ENCODE results near the gene ARID3B. TPM values are rescaled to one million over a fixed set of nuclear protein-coding genes. Genes with fewer than 3 reads are reported as not detected.

Gene ARID3B
- total and polyA plus RNA-seq, 2 of the 13 experiments (the other 11 are each of a cell fraction or from before 2014, with no cell fraction given), result 5.3 to 12.8 TPM

DNA sequence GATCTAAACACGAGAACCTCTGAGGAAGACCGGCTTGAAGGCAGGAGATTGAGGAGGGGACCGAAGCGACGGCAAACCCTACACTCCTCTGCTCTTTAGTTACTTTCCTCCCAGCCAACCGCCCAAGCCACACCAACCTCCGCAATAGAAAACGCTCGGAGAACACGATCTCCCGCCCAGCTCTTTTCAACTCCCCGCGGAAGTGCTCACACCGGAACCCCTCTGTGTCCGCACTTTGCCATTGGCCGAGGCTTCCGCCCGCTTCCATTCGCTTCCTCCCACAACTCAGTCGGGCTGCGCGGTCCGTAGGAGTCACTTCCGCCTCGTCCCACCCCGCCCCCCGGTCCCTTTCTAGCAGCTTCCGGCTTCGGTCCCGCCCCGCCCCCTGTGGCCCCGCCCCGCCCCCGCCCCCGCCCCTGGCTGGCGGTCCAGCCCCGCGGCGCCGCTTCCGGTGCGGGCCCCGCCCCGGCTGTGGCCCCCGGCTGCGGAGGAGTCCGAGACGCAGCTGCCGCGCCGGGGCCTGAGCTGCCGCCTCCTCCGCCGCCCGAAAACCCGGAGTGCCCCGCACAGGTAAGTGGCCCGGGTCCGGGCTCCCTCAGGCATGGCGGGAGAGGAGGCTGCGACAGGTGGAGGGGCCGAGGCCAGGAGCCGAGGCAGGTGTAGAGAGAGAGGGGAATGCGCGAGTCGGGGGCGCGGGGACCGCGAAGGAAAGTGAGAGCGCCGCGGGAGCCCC is at the start of gene ARID3B (continued):
- no peak for TF ChIP-seq SOX5 (CRISPR knock-in tag; IDR thresholded peaks at IDR 0.05; ENCODE audit: borderline replicate concordance)
- peak; percentile 34 for TF ChIP-seq PHF21A (CRISPR knock-in tag; IDR thresholded peaks at IDR 0.05)
- no peak; the same call in 1 of the 2 replicates for TF ChIP-seq PPARG (CRISPR knock-in tag; conservative IDR thresholded peaks at IDR 0.05)
- TF ChIP-seq, protein P1, sequence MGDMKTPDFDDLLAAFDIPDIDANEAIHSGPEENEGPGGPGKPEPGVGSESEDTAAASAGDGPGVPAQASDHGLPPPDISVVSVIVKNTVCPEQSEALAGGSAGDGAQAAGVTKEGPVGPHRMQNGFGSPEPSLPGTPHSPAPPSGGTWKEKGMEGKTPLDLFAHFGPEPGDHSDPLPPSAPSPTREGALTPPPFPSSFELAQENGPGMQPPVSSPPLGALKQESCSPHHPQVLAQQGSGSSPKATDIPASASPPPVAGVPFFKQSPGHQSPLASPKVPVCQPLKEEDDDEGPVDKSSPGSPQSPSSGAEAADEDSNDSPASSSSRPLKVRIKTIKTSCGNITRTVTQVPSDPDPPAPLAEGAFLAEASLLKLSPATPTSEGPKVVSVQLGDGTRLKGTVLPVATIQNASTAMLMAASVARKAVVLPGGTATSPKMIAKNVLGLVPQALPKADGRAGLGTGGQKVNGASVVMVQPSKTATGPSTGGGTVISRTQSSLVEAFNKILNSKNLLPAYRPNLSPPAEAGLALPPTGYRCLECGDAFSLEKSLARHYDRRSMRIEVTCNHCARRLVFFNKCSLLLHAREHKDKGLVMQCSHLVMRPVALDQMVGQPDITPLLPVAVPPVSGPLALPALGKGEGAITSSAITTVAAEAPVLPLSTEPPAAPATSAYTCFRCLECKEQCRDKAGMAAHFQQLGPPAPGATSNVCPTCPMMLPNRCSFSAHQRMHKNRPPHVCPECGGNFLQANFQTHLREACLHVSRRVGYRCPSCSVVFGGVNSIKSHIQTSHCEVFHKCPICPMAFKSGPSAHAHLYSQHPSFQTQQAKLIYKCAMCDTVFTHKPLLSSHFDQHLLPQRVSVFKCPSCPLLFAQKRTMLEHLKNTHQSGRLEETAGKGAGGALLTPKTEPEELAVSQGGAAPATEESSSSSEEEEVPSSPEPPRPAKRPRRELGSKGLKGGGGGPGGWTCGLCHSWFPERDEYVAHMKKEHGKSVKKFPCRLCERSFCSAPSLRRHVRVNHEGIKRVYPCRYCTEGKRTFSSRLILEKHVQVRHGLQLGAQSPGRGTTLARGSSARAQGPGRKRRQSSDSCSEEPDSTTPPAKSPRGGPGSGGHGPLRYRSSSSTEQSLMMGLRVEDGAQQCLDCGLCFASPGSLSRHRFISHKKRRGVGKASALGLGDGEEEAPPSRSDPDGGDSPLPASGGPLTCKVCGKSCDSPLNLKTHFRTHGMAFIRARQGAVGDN (CRISPR knock-in tag; IDR thresholded peaks at IDR 0.05), result peak; percentile 72
- TF ChIP-seq, protein P2, sequence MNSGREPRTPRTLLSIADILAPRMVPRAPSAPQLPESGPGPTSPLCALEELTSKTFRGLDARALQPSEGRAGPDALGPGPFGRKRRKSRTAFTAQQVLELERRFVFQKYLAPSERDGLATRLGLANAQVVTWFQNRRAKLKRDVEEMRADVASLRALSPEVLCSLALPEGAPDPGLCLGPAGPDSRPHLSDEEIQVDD (CRISPR knock-in tag; IDR thresholded peaks at IDR 0.05; ENCODE audit: borderline replicate concordance), result no peak
- TF ChIP-seq ZNF792 (CRISPR knock-in tag; IDR thresholded peaks at IDR 0.05), result no peak
- no peak for TF ChIP-seq ATF7-NPFF (CRISPR knock-in tag; IDR thresholded peaks at IDR 0.05; ENCODE audit: low read depth)
- no peak for TF ChIP-seq TBX3 (IDR thresholded peaks at IDR 0.05; ENCODE audit: borderline replicate concordance)
- no peak for TF ChIP-seq MZF1 (CRISPR knock-in tag; IDR thresholded peaks at IDR 0.05; ENCODE audit: borderline replicate concordance)
- TF ChIP-seq ZNF460 (CRISPR knock-in tag; IDR thresholded peaks at IDR 0.05; ENCODE audit: borderline replicate concordance), result no peak
- TF ChIP-seq, protein P3, sequence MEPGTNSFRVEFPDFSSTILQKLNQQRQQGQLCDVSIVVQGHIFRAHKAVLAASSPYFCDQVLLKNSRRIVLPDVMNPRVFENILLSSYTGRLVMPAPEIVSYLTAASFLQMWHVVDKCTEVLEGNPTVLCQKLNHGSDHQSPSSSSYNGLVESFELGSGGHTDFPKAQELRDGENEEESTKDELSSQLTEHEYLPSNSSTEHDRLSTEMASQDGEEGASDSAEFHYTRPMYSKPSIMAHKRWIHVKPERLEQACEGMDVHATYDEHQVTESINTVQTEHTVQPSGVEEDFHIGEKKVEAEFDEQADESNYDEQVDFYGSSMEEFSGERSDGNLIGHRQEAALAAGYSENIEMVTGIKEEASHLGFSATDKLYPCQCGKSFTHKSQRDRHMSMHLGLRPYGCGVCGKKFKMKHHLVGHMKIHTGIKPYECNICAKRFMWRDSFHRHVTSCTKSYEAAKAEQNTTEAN (CRISPR knock-in tag; conservative IDR thresholded peaks at IDR 0.05), result no peak
- peak; percentile 80 for TF ChIP-seq SP4 (CRISPR knock-in tag; IDR thresholded peaks at IDR 0.05)
- TF ChIP-seq, protein P4, sequence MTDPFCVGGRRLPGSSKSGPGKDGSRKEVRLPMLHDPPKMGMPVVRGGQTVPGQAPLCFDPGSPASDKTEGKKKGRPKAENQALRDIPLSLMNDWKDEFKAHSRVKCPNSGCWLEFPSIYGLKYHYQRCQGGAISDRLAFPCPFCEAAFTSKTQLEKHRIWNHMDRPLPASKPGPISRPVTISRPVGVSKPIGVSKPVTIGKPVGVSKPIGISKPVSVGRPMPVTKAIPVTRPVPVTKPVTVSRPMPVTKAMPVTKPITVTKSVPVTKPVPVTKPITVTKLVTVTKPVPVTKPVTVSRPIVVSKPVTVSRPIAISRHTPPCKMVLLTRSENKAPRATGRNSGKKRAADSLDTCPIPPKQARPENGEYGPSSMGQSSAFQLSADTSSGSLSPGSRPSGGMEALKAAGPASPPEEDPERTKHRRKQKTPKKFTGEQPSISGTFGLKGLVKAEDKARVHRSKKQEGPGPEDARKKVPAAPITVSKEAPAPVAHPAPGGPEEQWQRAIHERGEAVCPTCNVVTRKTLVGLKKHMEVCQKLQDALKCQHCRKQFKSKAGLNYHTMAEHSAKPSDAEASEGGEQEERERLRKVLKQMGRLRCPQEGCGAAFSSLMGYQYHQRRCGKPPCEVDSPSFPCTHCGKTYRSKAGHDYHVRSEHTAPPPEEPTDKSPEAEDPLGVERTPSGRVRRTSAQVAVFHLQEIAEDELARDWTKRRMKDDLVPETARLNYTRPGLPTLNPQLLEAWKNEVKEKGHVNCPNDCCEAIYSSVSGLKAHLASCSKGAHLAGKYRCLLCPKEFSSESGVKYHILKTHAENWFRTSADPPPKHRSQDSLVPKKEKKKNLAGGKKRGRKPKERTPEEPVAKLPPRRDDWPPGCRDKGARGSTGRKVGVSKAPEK (CRISPR knock-in tag; IDR thresholded peaks at IDR 0.05; ENCODE audit: borderline replicate concordance), result no peak
- TF ChIP-seq ATF1 (CRISPR knock-in tag; IDR thresholded peaks at IDR 0.05), result peak; percentile 39; the same call in 1 of the 2 replicates
- TF ChIP-seq REL (CRISPR knock-in tag; conservative IDR thresholded peaks at IDR 0.05), result no peak
- no peak for TF ChIP-seq MTF1 (CRISPR knock-in tag; IDR thresholded peaks at IDR 0.05)
- TF ChIP-seq SRY (CRISPR knock-in tag; IDR thresholded peaks at IDR 0.05), result no peak
- TF ChIP-seq ATF7 (IDR thresholded peaks at IDR 0.05), result no peak
- TF ChIP-seq ATF7 (CRISPR knock-in tag; IDR thresholded peaks at IDR 0.05), result no peak
- TF ChIP-seq ZNF614 (CRISPR knock-in tag; IDR thresholded peaks at IDR 0.05; ENCODE audit: borderline replicate concordance), result 0 out of 2 replicates have a peak, but pooled peaks have one; percentile 26

All from HepG2 (cell line).